Mesenchymal stem cell (in vitro differentiated cells and primary cell): ENCODE results near the gene PADI1.
A peak's percentile ranks its signal among the peaks of the same experiment; 100 is the strongest.

Source experiments
- DNase-seq: peaks from one replicate; pipeline ENCODE4 v3.0.0-alpha.2; 2013
- H2AFZ ChIP-seq: one replicate; pipeline ENCODE4 v1.6.1; 2013; ENCODE audit warnings: low read depth, mild to moderate bottlenecking, control low read depth, inconsistent platforms, low read length, moderate library complexity
- H2AK5ac ChIP-seq: 2 replicates; pipeline ENCODE4 v1.6.1; 2013; ENCODE audit warnings: low read length, moderate library complexity, mild to moderate bottlenecking, inconsistent platforms; ENCODE audit not compliant: severe bottlenecking
- H2BK120ac ChIP-seq: one replicate; pipeline ENCODE4 v1.6.1; 2013; ENCODE audit warnings: low read depth, mild to moderate bottlenecking, inconsistent platforms, low read length, moderate library complexity
- H2BK12ac ChIP-seq, 2 experiments: one replicate each; pipeline ENCODE4 v1.6.1; 2013; ENCODE audit warnings: inconsistent platforms in 2 of 2, low read length in 2 of 2, mild to moderate bottlenecking in 2 of 2, moderate library complexity in 2 of 2, control low read depth in 1 of 2
- H2BK15ac ChIP-seq: one replicate; pipeline ENCODE4 v1.6.1; 2013; ENCODE audit warnings: mild to moderate bottlenecking, low read depth, inconsistent platforms; ENCODE audit not compliant: poor library complexity, severe bottlenecking
- H2BK5ac ChIP-seq: 2 replicates; pipeline ENCODE4 v1.6.1; 2013; ENCODE audit warnings: low read depth, mild to moderate bottlenecking, low read length, control low read depth, inconsistent platforms; ENCODE audit not compliant: poor library complexity, severe bottlenecking
- H3K14ac ChIP-seq, 2 experiments: one replicate each; pipeline ENCODE4 v1.6.1; 2013; ENCODE audit warnings: inconsistent platforms in 2 of 2, low read length in 2 of 2, control low read depth in 1 of 2, mild to moderate bottlenecking in 1 of 2, moderate library complexity in 1 of 2
- H3K18ac ChIP-seq, 2 experiments: one replicate each; pipeline ENCODE4 v1.6.1; 2013; ENCODE audit warnings: inconsistent platforms in 2 of 2, low read length in 2 of 2, control low read depth in 1 of 2, low read depth in 1 of 2, mild to moderate bottlenecking in 1 of 2
- H3K23ac ChIP-seq, 2 experiments: one replicate each; pipeline ENCODE4 v1.6.1; 2013; ENCODE audit warnings: inconsistent platforms in 2 of 2, low read length in 2 of 2, mild to moderate bottlenecking in 2 of 2, moderate library complexity in 2 of 2, control low read depth in 1 of 2
- H3K27ac ChIP-seq: 2 replicates; pipeline ENCODE4 v1.5.1; 2013; ENCODE audit warnings: mild to moderate bottlenecking, moderate library complexity, low read length, control low read depth, inconsistent platforms; ENCODE audit not compliant: poor library complexity, severe bottlenecking
- H3K27me3 ChIP-seq, 2 experiments: 2 replicates each; pipeline versions ENCODE4 v1.6.1 to v1.7.0; 2013; ENCODE audit warnings: low read length in 2 of 2, mild to moderate bottlenecking in 2 of 2, moderate library complexity in 2 of 2, control low read depth in 1 of 2, inconsistent platforms in 1 of 2; ENCODE audit not compliant: control insufficient read depth in 1 of 2, insufficient read depth in 1 of 2
- H3K36me3 ChIP-seq, 2 experiments: 2 replicates each; pipeline versions ENCODE4 v1.6.1 to v1.7.0; 2013; ENCODE audit warnings: low read length in 2 of 2, control low read depth in 1 of 2, inconsistent platforms in 1 of 2, low read depth in 1 of 2, mild to moderate bottlenecking in 1 of 2; ENCODE audit not compliant: insufficient read depth in 2 of 2, control insufficient read depth in 1 of 2
- H3K4ac ChIP-seq, 2 experiments: one replicate each; pipeline ENCODE4 v1.6.1; 2013; ENCODE audit warnings: inconsistent platforms in 2 of 2, low read length in 2 of 2, mild to moderate bottlenecking in 2 of 2, moderate library complexity in 2 of 2, control low read depth in 1 of 2, low read depth in 1 of 2
- H3K4me1 ChIP-seq: 2 replicates; pipeline ENCODE4 v1.6.1; 2013; ENCODE audit warnings: low read depth, low read length, control low read depth; ENCODE audit not compliant: control insufficient read depth, insufficient read depth
- H3K4me2 ChIP-seq: 2 replicates; pipeline ENCODE4 v1.6.1; 2013; ENCODE audit warnings: low read length, mild to moderate bottlenecking, inconsistent platforms; ENCODE audit not compliant: poor library complexity, severe bottlenecking
- H3K4me3 ChIP-seq, 2 experiments: 2 replicates each; pipeline versions ENCODE4 v1.5.1 to v1.7.0; 2013; ENCODE audit warnings: low read length in 2 of 2, mild to moderate bottlenecking in 2 of 2, control low read depth in 1 of 2, low read depth in 1 of 2; ENCODE audit not compliant: insufficient read depth in 1 of 2
- H3K79me1 ChIP-seq: replicated peaks from 2 replicates; pipeline ENCODE4 v1.6.1; 2013; ENCODE audit warnings: mild to moderate bottlenecking, control low read depth, low read length, inconsistent platforms; ENCODE audit not compliant: poor library complexity, severe bottlenecking
- H3K9ac ChIP-seq: 2 replicates; pipeline ENCODE4 v1.7.0; 2013; ENCODE audit warnings: mild to moderate bottlenecking, low read length, moderate library complexity
- H3K9me3 ChIP-seq: 2 replicates; pipeline ENCODE4 v1.7.0; 2013; ENCODE audit warnings: mild to moderate bottlenecking, low read length; ENCODE audit not compliant: control insufficient read depth
- H4K8ac ChIP-seq: one replicate; pipeline ENCODE4 v1.6.1; 2013; ENCODE audit warnings: inconsistent platforms, mild to moderate bottlenecking, low read length, moderate library complexity
- H4K91ac ChIP-seq: one replicate; pipeline ENCODE4 v1.6.1; 2013; ENCODE audit warnings: mild to moderate bottlenecking, low read length, inconsistent platforms
- WGBS: methylation state at CpG from one replicate; pipeline ENCODE4 v1.1.7; 2013; ENCODE audit warnings: mixed read lengths; 5-methylcytosine and 5-hydroxymethylcytosine counted together

The PADI1 gene

DNA sequence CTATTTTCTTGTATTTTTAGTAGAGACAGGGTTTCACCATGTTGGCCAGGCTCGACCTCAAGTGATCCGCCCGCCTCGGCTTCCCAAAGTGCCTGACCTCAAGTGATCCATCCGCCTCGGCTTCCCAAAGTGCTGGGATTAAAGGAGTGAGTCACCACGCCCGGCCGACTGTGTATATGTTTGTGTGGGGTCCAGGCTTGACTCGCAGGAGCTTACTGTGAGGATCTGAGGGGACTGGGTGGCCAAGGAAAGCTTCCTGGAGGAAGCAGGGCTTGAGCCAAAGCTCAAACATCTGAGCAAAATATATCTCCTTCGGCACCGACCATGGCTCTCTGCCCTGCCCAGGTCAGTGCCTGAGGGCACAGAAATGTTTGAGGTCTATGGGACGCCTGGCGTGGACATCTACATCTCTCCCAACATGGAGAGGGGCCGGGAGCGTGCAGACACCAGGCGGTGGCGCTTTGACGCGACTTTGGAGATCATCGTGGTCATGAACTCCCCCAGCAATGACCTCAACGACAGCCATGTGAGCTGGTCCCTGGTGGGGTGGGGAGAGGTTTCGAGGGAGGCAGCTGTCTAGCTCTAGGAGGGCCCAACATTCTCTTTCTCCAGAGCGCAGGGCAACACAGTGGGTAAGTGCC lies 54.4 kb downstream of the PADI1 start:
- Histone ChIP-seq H4K91ac (peak overlapping the region; percentile 1), H3K9me3 (peaks cover 3% of the 10 kb centered on the region), H2BK5ac (no peak overlapping the region), H3K9ac (no peak overlapping the region), H3K4me1 (peaks cover 9% of the 10 kb centered on the region), H4K8ac (no peak overlapping the region), H3K18ac (peak overlapping the region in 1 of 2 experiments; percentile 44), H2BK15ac (no peak overlapping the region), H3K79me1 (no peaks in the 10 kb centered on the region), H3K14ac (no peak overlapping the region), H2AK5ac (no peak overlapping the region), H3K4me3 (no peak overlapping the region), H3K4ac (no peak overlapping the region), H3K23ac (no peak overlapping the region), H3K4me2 (no peak overlapping the region), H2BK12ac (peak overlapping the region in 1 of 2 experiments; percentile 17), H2AFZ (no peak overlapping the region), H3K27me3 (peaks cover 0 to 62% of the 10 kb centered on the region in 2 experiments), H3K27ac (no peak overlapping the region), H2BK120ac (no peak overlapping the region), H3K36me3 (no peaks in the 10 kb centered on the region)
- WGBS = 47% methylated on average over 24 of the region's 24 CpGs
- peak; percentile 86 for DNase-seq

DNA sequence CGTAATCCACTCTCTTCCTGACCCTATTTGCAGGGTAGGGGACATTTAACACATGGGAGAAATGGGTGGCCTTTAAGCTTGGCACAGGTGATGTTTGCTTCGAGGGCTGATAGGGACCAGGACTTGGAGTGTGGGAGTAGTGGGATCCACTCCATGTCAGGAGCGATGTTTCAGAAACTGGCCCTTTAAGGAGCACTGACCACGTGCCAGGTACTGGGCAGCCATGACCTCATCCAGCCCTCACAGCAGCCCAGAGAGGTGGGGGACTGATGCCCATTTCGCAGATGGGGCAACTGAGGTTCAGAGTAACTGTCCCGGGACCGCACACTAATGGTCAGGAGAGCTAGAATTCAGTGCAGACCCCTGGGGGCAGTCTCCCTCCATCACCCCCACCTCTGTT lies 55.3 kb downstream of the PADI1 start:
- H3K23ac ChIP-seq = no peak overlapping the region
- DNase-seq = no peak
- no peak overlapping the region for H2BK5ac ChIP-seq
- H3K36me3 ChIP-seq = no peaks in the 10 kb centered on the region
- H3K4me3 ChIP-seq = no peak overlapping the region
- no peak overlapping the region for H3K18ac ChIP-seq
- WGBS = 86% methylated on average over 7 of the region's 7 CpGs
- no peak overlapping the region for H3K27ac ChIP-seq
- no peak overlapping the region for H4K8ac ChIP-seq
- no peak overlapping the region for H3K9ac ChIP-seq
- no peak overlapping the region for H2BK15ac ChIP-seq
- no peaks in the 10 kb centered on the region for H3K79me1 ChIP-seq
- no peak overlapping the region for H2AFZ ChIP-seq
- peaks cover 9% of the 10 kb centered on the region for H3K4me1 ChIP-seq
- no peak overlapping the region for H3K14ac ChIP-seq
- H2BK120ac ChIP-seq = no peak overlapping the region
- no peak overlapping the region for H3K4me2 ChIP-seq
- H4K91ac ChIP-seq = no peak overlapping the region
- no peak overlapping the region for H3K4ac ChIP-seq
- H2AK5ac ChIP-seq = no peak overlapping the region
- H3K9me3 ChIP-seq = peaks cover 3% of the 10 kb centered on the region
- H2BK12ac ChIP-seq = peak overlapping the region in 1 of 2 experiments; percentile 4
- peaks cover 0 to 58% of the 10 kb centered on the region in 2 experiments for H3K27me3 ChIP-seq

DNA sequence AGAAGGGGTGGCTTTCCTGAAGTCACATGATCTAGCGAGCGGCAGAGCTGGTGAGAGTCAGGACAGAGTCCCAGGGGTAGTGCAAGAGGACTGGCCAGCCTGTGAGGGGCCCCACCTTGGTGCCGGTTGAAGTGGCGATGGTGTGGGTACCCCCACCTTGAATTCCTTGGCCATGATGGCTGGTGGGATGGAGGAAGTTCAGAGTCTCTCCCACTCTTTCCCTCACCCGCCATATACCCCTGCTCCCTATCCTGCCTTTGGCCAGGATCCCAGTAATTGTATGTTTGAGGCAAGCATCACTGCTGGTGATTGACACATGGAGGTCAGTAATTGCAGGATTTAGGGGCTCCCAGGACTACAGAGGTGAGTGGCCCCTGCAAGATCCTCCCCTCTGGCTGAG lies 55.8 kb downstream of the PADI1 start:
- H3K4me2 ChIP-seq = no peak overlapping the region
- H3K23ac ChIP-seq = no peak overlapping the region
- H2BK12ac ChIP-seq = no peak overlapping the region
- DNase-seq = no peak
- H3K27ac ChIP-seq = no peak overlapping the region
- H3K14ac ChIP-seq = no peak overlapping the region
- H3K9me3 ChIP-seq = peaks cover 3% of the 10 kb centered on the region
- H2BK15ac ChIP-seq = no peak overlapping the region
- no peak overlapping the region for H2BK120ac ChIP-seq
- no peak overlapping the region for H2AK5ac ChIP-seq
- 90% methylated on average over 2 of the region's 5 CpGs for WGBS
- H3K9ac ChIP-seq = no peak overlapping the region
- no peak overlapping the region for H2BK5ac ChIP-seq
- no peak overlapping the region for H2AFZ ChIP-seq
- no peak overlapping the region for H3K18ac ChIP-seq
- H3K4me3 ChIP-seq = no peak overlapping the region
- H3K4ac ChIP-seq = no peak overlapping the region
- H3K4me1 ChIP-seq = peaks cover 9% of the 10 kb centered on the region
- H4K8ac ChIP-seq = no peak overlapping the region
- H3K27me3 ChIP-seq = peaks cover 0 to 53% of the 10 kb centered on the region in 2 experiments
- no peaks in the 10 kb centered on the region for H3K79me1 ChIP-seq
- no peaks in the 10 kb centered on the region for H3K36me3 ChIP-seq
- no peak overlapping the region for H4K91ac ChIP-seq

DNA sequence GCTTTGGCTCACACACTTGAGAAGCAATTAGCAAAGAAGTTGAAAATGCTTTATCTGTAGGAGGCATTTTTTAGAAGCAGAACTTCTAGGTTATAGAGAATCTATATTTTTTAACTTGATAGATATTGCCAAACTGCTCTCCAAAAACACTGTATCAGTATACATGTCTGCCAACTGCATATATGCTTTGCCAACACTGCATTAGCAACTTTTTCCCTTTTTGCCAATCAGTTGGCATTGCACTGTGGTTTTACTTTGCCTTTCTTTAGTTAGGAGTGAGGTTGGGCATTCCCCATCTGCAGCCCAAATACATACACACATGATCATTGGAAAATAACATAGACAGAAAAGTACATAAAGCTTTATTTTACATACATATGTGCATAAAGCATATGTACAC lies 59.0 kb downstream of the PADI1 start:
- Histone ChIP-seq H3K27ac (no peak overlapping the region), H2BK5ac (no peak overlapping the region), H3K27me3 (peaks cover 0 to 50% of the 10 kb centered on the region in 2 experiments), H3K14ac (no peak overlapping the region), H3K18ac (no peak overlapping the region), H3K4me2 (no peak overlapping the region), H3K4me3 (no peak overlapping the region), H3K4me1 (peaks cover 4% of the 10 kb centered on the region), H3K9ac (no peak overlapping the region), H3K79me1 (no peaks in the 10 kb centered on the region), H3K36me3 (no peaks in the 10 kb centered on the region), H2BK120ac (no peak overlapping the region), H2BK15ac (no peak overlapping the region), H4K8ac (no peak overlapping the region), H3K4ac (no peak overlapping the region), H2AK5ac (no peak overlapping the region), H3K23ac (no peak overlapping the region), H2AFZ (no peak overlapping the region), H4K91ac (no peak overlapping the region), H2BK12ac (no peak overlapping the region), H3K9me3 (peaks cover 3% of the 10 kb centered on the region)
- no peak for DNase-seq
